Measurements from ENCODE around the gene POLR2C.

Gene POLR2C

DNA sequence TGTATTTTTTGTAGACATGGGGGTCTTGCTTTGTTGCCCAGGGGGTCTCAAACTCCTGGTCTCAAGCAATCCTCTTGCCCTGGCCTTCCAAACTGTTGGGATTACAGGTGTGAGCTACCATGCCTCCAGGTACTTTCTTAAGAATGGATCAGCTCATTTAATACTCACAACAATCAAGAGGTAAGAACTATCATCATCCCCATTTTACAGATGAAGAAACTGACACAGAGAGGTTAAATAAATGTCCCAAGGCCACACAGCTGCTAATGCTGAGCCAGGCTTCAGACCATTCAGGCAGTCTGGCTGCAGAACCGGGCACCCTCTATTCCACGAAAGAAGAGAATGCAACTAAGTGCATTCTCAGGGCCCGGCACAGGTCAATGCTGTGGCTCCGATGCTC, 51.9 kb downstream of the POLR2C start:
- H3K27ac ChIP-seq: no peak overlapping the region
- no peak for TF ChIP-seq ZFX (IDR thresholded peaks at IDR 0.05)
- TF ChIP-seq, protein P1, sequence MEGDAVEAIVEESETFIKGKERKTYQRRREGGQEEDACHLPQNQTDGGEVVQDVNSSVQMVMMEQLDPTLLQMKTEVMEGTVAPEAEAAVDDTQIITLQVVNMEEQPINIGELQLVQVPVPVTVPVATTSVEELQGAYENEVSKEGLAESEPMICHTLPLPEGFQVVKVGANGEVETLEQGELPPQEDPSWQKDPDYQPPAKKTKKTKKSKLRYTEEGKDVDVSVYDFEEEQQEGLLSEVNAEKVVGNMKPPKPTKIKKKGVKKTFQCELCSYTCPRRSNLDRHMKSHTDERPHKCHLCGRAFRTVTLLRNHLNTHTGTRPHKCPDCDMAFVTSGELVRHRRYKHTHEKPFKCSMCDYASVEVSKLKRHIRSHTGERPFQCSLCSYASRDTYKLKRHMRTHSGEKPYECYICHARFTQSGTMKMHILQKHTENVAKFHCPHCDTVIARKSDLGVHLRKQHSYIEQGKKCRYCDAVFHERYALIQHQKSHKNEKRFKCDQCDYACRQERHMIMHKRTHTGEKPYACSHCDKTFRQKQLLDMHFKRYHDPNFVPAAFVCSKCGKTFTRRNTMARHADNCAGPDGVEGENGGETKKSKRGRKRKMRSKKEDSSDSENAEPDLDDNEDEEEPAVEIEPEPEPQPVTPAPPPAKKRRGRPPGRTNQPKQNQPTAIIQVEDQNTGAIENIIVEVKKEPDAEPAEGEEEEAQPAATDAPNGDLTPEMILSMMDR (conservative IDR thresholded peaks at IDR 0.05): no peak

DNA sequence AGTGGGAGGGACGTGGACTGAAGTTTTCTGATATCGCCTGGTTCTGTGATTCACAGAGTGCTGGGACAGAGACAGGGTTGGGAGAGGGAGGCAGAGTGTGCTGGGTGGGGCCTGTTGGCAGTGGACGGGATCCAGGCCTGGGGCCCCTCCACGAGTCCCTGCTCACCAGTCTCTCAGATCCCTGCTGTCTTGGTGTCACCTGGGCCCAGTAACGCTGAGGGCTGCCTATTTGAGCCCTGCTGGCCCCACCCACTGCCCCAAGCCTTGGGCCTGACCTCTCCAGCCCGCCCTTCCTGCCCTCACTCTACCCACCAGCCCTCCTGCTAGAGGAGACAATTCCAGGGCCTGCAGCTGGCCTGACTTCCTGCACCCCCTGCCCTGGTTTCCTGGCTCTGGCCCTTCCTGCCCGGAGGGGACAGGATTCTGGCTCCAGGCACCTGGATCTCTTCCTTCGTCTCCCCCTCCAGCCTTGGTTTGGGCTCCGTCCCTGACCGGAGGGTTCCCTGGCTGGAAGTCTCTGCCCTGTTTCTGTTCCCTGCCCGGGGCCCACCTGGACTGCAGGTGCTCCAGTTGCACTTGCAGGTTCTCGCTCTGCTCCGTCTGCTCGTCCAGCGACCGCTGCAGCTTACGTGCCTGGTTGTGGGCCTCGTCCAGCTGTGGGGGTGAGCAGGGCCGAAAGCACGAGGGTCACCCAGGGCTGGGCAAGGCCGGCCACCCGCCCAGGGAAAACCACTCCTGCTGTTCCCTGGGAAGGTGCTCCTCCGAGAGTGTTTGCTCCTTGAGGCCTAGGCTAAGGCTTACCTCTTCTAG, 52.5 kb downstream of the POLR2C start:
- TF ChIP-seq ZFX (IDR thresholded peaks at IDR 0.05): no peak
- TF ChIP-seq, protein P1 (conservative IDR thresholded peaks at IDR 0.05): no peak
- H3K27ac ChIP-seq: no peak overlapping the region

DNA sequence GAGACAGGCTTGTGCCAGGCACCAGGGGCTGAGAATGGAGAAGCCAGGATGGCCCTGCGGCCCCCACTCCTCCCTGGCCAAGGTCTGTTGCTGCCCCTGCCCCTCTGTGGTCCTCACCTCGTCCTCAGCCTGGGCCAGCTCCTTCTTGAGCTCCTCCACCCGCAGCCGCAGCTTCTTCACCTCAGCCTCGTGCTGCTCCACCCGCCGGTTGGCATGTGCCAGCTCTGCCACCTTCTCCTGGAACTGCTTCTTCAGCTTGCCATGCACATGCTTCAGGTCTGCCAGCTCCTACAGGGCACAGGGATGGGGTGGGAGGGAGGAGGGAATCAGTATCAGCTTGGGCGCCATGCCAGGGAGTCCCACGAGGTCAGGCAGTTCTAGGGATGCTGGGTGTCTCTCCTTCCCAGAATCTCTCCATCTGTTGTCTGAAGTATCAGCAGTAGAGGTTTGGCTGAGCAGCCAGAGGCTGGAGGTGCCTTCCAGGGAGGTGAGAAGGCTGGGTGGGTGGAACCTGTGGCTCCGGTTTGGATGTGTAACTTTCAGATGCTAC, 53.8 kb downstream of the POLR2C start:
- TF ChIP-seq ZFX (IDR thresholded peaks at IDR 0.05): no peak
- TF ChIP-seq, protein P1 (conservative IDR thresholded peaks at IDR 0.05): no peak
- no peak overlapping the region for H3K27ac ChIP-seq

DNA sequence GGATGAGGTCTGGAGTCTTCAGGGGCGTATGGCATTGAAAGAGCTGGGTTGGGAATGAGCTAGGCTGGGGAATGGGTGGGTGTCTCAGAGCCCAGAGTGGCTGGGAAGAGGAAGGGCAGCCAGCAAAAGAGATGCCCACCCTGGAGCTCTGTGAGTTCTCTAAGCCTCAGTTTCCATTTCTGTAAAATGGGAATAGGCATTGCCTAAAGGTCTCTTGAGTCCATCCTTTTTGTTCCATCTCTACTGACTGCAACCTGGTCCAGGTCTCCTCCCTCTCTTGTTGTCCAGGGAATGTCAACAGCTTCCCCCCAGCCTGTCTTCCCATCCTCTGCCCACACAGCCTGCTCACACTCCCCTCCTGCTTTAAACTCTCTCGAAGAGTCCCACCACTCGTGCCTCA, 54.3 kb downstream of the POLR2C start:
- TF ChIP-seq, protein P1 (conservative IDR thresholded peaks at IDR 0.05): no peak
- TF ChIP-seq ZFX (IDR thresholded peaks at IDR 0.05): no peak
- no peak overlapping the region for H3K27ac ChIP-seq

DNA sequence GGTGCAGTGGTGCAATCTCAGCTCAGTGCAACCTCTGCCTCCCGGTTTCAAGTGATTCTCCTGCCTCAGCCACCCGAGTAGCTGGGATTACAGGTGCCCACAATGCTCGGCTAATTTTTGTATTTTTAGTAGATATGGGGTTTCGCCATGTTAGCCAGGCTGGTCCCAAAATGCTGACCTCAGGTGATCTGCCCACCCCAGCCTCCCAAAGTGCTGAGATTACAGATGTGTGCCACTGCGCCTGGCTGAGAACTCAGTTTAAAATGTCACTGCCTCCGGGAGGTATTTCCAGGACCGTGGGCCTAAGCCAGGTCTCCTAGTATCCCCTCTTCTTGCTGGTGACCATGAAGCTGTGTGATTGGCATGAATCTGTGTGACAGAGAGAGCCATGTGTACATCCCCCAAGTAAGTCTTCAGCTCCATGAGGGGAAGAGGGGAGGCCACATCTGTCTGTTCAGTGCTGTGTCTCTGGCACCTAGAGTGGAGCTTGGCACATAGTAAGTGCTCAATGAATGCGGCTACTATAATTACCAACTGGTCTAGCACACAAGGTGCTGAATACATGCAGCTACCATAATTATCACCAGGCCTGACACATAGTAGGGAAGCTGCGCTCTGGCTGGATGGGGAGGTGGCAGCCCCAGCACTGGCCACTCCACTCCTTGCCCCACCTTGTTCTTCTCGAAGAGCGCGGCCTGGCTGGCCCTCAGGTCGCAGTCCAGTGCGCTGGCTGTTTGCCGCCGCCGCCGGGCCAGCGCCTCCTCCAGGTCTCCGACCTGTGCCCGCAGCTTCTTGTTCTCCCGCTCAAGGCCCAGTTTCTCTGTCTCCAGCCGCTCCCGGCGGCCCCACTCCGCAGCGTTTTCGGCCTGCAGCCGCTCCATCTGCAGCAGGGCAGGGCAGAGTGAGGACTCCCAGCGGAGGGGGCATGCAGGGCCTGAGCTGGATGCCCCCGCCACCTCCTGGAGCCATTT, 55.2 kb downstream of the POLR2C start:
- H3K27ac ChIP-seq: no peak overlapping the region
- no peak for TF ChIP-seq ZFX (IDR thresholded peaks at IDR 0.05)
- TF ChIP-seq, protein P1 (conservative IDR thresholded peaks at IDR 0.05): no peak

DNA sequence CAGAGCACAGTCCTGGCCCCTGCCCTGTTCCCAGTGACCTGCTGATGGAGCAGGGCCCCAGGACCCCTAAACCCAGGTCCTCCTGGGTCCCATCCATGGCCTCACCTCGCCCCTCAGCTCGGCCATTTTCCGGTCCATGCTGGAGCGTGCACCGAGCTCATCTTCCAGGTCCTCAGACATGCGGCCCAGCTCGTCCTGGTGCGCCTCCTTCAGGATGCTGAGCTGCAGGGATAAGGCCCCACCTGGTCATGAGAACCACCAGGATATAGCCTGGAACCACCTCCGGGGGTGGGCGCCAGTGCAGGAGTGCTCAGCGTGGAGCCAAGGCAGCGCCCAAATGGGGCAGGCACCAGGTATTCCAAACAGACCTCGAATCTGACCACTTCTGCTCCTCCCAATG, 56.0 kb downstream of the POLR2C start:
- TF ChIP-seq, protein P1 (conservative IDR thresholded peaks at IDR 0.05): no peak
- no peak for TF ChIP-seq ZFX (IDR thresholded peaks at IDR 0.05)
- H3K27ac ChIP-seq: no peak overlapping the region
